AG20443 (cell line): ENCODE measurements around the gene BCAN.

ENCODE experiments used
- DNase-seq: peaks from one replicate; pipeline ENCODE4 v3.0.0; 2012; ENCODE audit warnings: low spot score, mixed read lengths

BCAN gene

GRCh38 chr1:156677616-156678596 lies 36.0 kb downstream of the BCAN start:
- peak; percentile 78 for DNase-seq

- DNase-seq, result no peak
Measured at GRCh38 chr1:156680056-156680455, 38.1 kb downstream of the BCAN start.

GRCh38 chr1:156681196-156681960 lies 39.5 kb downstream of the BCAN start:
- DNase-seq, result no peak

GRCh38 chr1:156682166-156682890 lies 40.4 kb downstream of the BCAN start:
- DNase-seq, result no peak

- peak; percentile 53 for DNase-seq
Measured at GRCh38 chr1:156684227-156684782, 42.4 kb downstream of the BCAN start.

GRCh38 chr1:156689035-156689952 lies 47.4 kb downstream of the BCAN start:
- DNase-seq, result peak; percentile 91

- no peak for DNase-seq
Measured at GRCh38 chr1:156689953-156690674, 48.2 kb downstream of the BCAN start.

GRCh38 chr1:156690675-156691036 lies 48.7 kb downstream of the BCAN start:
- DNase-seq, result no peak

GRCh38 chr1:156691191-156691590 lies 49.3 kb downstream of the BCAN start:
- no peak for DNase-seq

GRCh38 chr1:156691665-156692440 lies 49.9 kb downstream of the BCAN start:
- DNase-seq, result peak; percentile 31

- DNase-seq, result no peak
Measured at GRCh38 chr1:156692441-156692924, 50.6 kb downstream of the BCAN start.

GRCh38 chr1:156692925-156693847 lies 51.3 kb downstream of the BCAN start:
- DNase-seq, result no peak

- no peak for DNase-seq
Measured at GRCh38 chr1:156693848-156694689, 52.2 kb downstream of the BCAN start.

- DNase-seq, result no peak
Measured at GRCh38 chr1:156694690-156694962, 52.7 kb downstream of the BCAN start.

- no peak for DNase-seq
Measured at GRCh38 chr1:156696755-156697154, 54.8 kb downstream of the BCAN start.

GRCh38 chr1:156697481-156697880 lies 55.6 kb downstream of the BCAN start:
- no peak for DNase-seq

GRCh38 chr1:156698995-156699394 lies 57.1 kb downstream of the BCAN start:
- no peak for DNase-seq
